GM21825 (cell line): ENCODE results near the gene DNASE2.
"Not testable (repeated sequence)": the region's sequence is repeated elsewhere in the genome, so short reads cannot be mapped to it uniquely, and the experiment has no call there.

ENCODE experiments used
- ATAC-seq: cut with Tn5 transposase; IDR thresholded peaks from one replicate; pipeline ENCODE4 v1.9.1; 2021; ENCODE audit warnings: mild to moderate bottlenecking, moderate library complexity; ENCODE audit not compliant: unreplicated experiment

Gene DNASE2

GRCh38 chr19:12865746-12866415 is 15.4 kb downstream of the DNASE2 start:
- ATAC-seq, result no peak

- ATAC-seq, result no peak
Measured at GRCh38 chr19:12864721-12865715, 16.2 kb downstream of the DNASE2 start.

GRCh38 chr19:12864143-12864542 is 17.1 kb downstream of the DNASE2 start:
- ATAC-seq, result no peak

- no peak for ATAC-seq
Measured at GRCh38 chr19:12859546-12859945, 21.7 kb downstream of the DNASE2 start.

GRCh38 chr19:12858041-12858928 is 23.0 kb downstream of the DNASE2 start:
- no peak for ATAC-seq

- ATAC-seq, result no peak
Measured at GRCh38 chr19:12856653-12857052, 24.6 kb downstream of the DNASE2 start.

GRCh38 chr19:12847159-12848139 is 33.8 kb downstream of the DNASE2 start:
- peak; percentile 64 for ATAC-seq

GRCh38 chr19:12846613-12847012 is 34.6 kb downstream of the DNASE2 start:
- ATAC-seq, result not testable (repeated sequence)

- ATAC-seq, result no peak
Measured at GRCh38 chr19:12843999-12844732, 37.1 kb downstream of the DNASE2 start.

GRCh38 chr19:12843328-12843727 is 37.9 kb downstream of the DNASE2 start:
- ATAC-seq, result no peak

- ATAC-seq, result no peak
Measured at GRCh38 chr19:12842511-12842910, 38.7 kb downstream of the DNASE2 start.

GRCh38 chr19:12841094-12841493 is 40.2 kb downstream of the DNASE2 start:
- ATAC-seq, result no peak

GRCh38 chr19:12840091-12841079 is 40.9 kb downstream of the DNASE2 start:
- no peak for ATAC-seq

GRCh38 chr19:12838886-12839756 is 42.1 kb downstream of the DNASE2 start:
- no peak for ATAC-seq

- no peak for ATAC-seq
Measured at GRCh38 chr19:12838182-12838885, 42.9 kb downstream of the DNASE2 start, which contains the start of gene MAST1. MAST1 (plus strand) TSS chr19:12838515; CDS start chr19:12838573, 58 bp downstream.

GRCh38 chr19:12837225-12837624 is 44.0 kb downstream of the DNASE2 start:
- no peak for ATAC-seq
